WTC11 (cell line): ENCODE measurements around the gene LRRC3C. TPM values are rescaled to one million over a fixed set of nuclear protein-coding genes. Genes with fewer than 3 reads are reported as not detected.

ENCODE experiments used
- ATAC-seq: fragments of 200-7000 bp; cut with Tn5 transposase; 2 replicates; pipeline ENCODE4 v1.10.0; 2021; ENCODE audit warnings: mild to moderate bottlenecking, moderate library complexity
- CTCF ChIA-PET: fragments of 300-600 bp; sonication (Branson Sonifier 250); formaldehyde crosslinking; loops from one replicate; lab custom pipeline; 2021; ENCODE audit warnings: antibody characterized with exemption; lab: Charles Lee
- POLR2A ChIA-PET: fragments of 350-600 bp; sonication (Branson Sonifier 250); formaldehyde crosslinking; loops from one replicate; lab custom pipeline; 2021; ENCODE audit warnings: antibody characterized with exemption; lab: Charles Lee
- DNase-seq: peaks from one replicate; pipeline ENCODE4 v3.0.0; 2021; ENCODE audit warnings: low spot score
- H3K27ac Mint-ChIP-seq: 2 replicates; pipeline ENCODE4 v1.8.0; 2021; ENCODE audit warnings: mixed read lengths
- H3K27me3 Mint-ChIP-seq: 2 replicates; pipeline ENCODE4 v1.8.0; 2021; ENCODE audit warnings: low read depth, mild to moderate bottlenecking, moderate library complexity, mixed read lengths
- H3K36me3 Mint-ChIP-seq: 2 replicates; pipeline ENCODE4 v1.8.0; 2021; ENCODE audit warnings: mixed read lengths
- H3K4me1 Mint-ChIP-seq: 2 replicates; pipeline ENCODE4 v1.8.0; 2022; ENCODE audit warnings: mixed read lengths
- H3K4me3 Mint-ChIP-seq: 2 replicates; pipeline ENCODE4 v1.8.0; 2021; ENCODE audit warnings: mild to moderate bottlenecking, moderate library complexity, mixed read lengths
- H3K9me3 Mint-ChIP-seq: 2 replicates; pipeline ENCODE4 v1.8.0; 2021; ENCODE audit warnings: mixed read lengths
- ATF2 ChIP-seq: sonication (generic); formaldehyde crosslinking; IDR thresholded peaks from 2 replicates; pipeline ENCODE4 v1.8.1; 2022; ENCODE audit warnings: low read depth, missing genetic modification reagents, borderline replicate concordance
- ATF3 ChIP-seq: sonication (generic); formaldehyde crosslinking; conservative IDR thresholded peaks from 2 replicates; pipeline ENCODE4 v1.8.1; 2022; ENCODE audit warnings: mild to moderate bottlenecking, missing genetic modification reagents
- ESRRA ChIP-seq: sonication (generic); formaldehyde crosslinking; IDR thresholded peaks from 2 replicates; pipeline ENCODE4 v1.8.1; 2022; ENCODE audit warnings: mild to moderate bottlenecking, missing genetic modification reagents, borderline replicate concordance
- ETV6 ChIP-seq: sonication (generic); formaldehyde crosslinking; IDR thresholded peaks from 2 replicates; pipeline ENCODE4 v1.8.1; 2022; ENCODE audit warnings: mild to moderate bottlenecking, missing genetic modification reagents
- FOXP1 ChIP-seq: sonication (generic); formaldehyde crosslinking; IDR thresholded peaks from 2 replicates; pipeline ENCODE4 v1.8.0; 2022; ENCODE audit warnings: missing genetic modification reagents, mild to moderate bottlenecking, moderate library complexity, borderline replicate concordance
- GRHL2 ChIP-seq: fragments of 250-450 bp; sonication (Bioruptor Pico); IDR thresholded peaks from 2 replicates; pipeline ENCODE4 v1.8.0; 2022; ENCODE audit warnings: mild to moderate bottlenecking, moderate library complexity; ENCODE audit not compliant: insufficient replicate concordance, severe bottlenecking
- GTF2I ChIP-seq: fragments of 250-450 bp; sonication (Bioruptor Pico); conservative IDR thresholded peaks from 2 replicates; pipeline ENCODE4 v1.4.0; 2021; ENCODE audit warnings: mild to moderate bottlenecking
- KAT7 ChIP-seq: sonication (generic); formaldehyde crosslinking; IDR thresholded peaks from 2 replicates; pipeline ENCODE4 v1.8.1; 2023; ENCODE audit warnings: missing genetic modification reagents, mild to moderate bottlenecking, borderline replicate concordance
- MYBL2 ChIP-seq: sonication (generic); formaldehyde crosslinking; IDR thresholded peaks from 2 replicates; pipeline ENCODE4 v1.8.1; 2023; ENCODE audit warnings: mild to moderate bottlenecking, moderate library complexity, missing genetic modification reagents
- NFATC4 ChIP-seq: fragments of 250-450 bp; sonication (Bioruptor Pico); IDR thresholded peaks from 2 replicates; pipeline ENCODE4 v1.9.0; 2021; ENCODE audit warnings: mild to moderate bottlenecking
- NFE2L1 ChIP-seq: sonication (generic); formaldehyde crosslinking; IDR thresholded peaks from 2 replicates; pipeline ENCODE4 v1.8.1; 2023; ENCODE audit warnings: missing genetic modification reagents
- NFYB ChIP-seq: sonication (generic); formaldehyde crosslinking; conservative IDR thresholded peaks from 2 replicates; pipeline ENCODE4 v1.8.0; 2022; ENCODE audit warnings: low read depth, missing genetic modification reagents
- NR2C2 ChIP-seq: sonication (generic); formaldehyde crosslinking; IDR thresholded peaks from 2 replicates; pipeline ENCODE4 v1.8.0; 2022; ENCODE audit warnings: mild to moderate bottlenecking, missing genetic modification reagents
- OVOL2 ChIP-seq: fragments of 250-450 bp; sonication (Bioruptor Pico); IDR thresholded peaks from 2 replicates; pipeline ENCODE4 v1.9.0; 2021; ENCODE audit warnings: mild to moderate bottlenecking, borderline replicate concordance
- PRRX2 ChIP-seq: fragments of 250-450 bp; sonication (Bioruptor Pico); IDR thresholded peaks from 2 replicates; pipeline ENCODE4 v1.8.0; 2021; ENCODE audit warnings: mild to moderate bottlenecking
- RELA ChIP-seq: sonication (generic); formaldehyde crosslinking; IDR thresholded peaks from 2 replicates; pipeline ENCODE4 v1.8.1; 2022; ENCODE audit warnings: missing genetic modification reagents, mild to moderate bottlenecking, borderline replicate concordance
- SOX15 ChIP-seq: fragments of 250-450 bp; sonication (Bioruptor Pico); IDR thresholded peaks from 2 replicates; pipeline ENCODE4 v1.9.0; 2021; ENCODE audit warnings: mild to moderate bottlenecking
- TCF7 ChIP-seq: sonication (generic); formaldehyde crosslinking; IDR thresholded peaks from 2 replicates; pipeline ENCODE4 v1.8.0; 2022; ENCODE audit warnings: mild to moderate bottlenecking, low read depth, missing genetic modification reagents, moderate library complexity
- TEAD4 ChIP-seq: sonication (generic); formaldehyde crosslinking; IDR thresholded peaks from 2 replicates; pipeline ENCODE4 v1.8.0; 2022; ENCODE audit warnings: mild to moderate bottlenecking, missing genetic modification reagents
- USF2 ChIP-seq: sonication (generic); formaldehyde crosslinking; IDR thresholded peaks from 2 replicates; pipeline ENCODE4 v1.8.1; 2023; ENCODE audit warnings: mild to moderate bottlenecking, missing genetic modification reagents, moderate library complexity
- ZNF317 ChIP-seq: sonication (generic); formaldehyde crosslinking; IDR thresholded peaks from 2 replicates; pipeline ENCODE4 v1.8.1; 2023; ENCODE audit warnings: low read depth, mild to moderate bottlenecking, moderate library complexity, missing genetic modification reagents, borderline replicate concordance
- ZNF416 ChIP-seq: fragments of 250-450 bp; sonication (Bioruptor Pico); IDR thresholded peaks from 2 replicates; pipeline ENCODE4 v1.9.0; 2021; ENCODE audit warnings: mild to moderate bottlenecking, inconsistent platforms
- ZNF423 ChIP-seq: fragments of 250-450 bp; sonication (Bioruptor Pico); IDR thresholded peaks from 2 replicates; pipeline ENCODE4 v2.1.2; 2022; ENCODE audit warnings: mild to moderate bottlenecking, moderate library complexity
- total RNA-seq: library from RNA; stranded (reverse); gene quantifications from 3 replicates; pipeline ENCODE4 v1.2.3, GENCODE V29; 2021
- TF ChIP-seq, protein P1 (sequence below): sonication (generic); formaldehyde crosslinking; IDR thresholded peaks from 2 replicates; pipeline ENCODE4 v1.8.1; 2023; ENCODE audit warnings: mild to moderate bottlenecking, missing genetic modification reagents
- TF ChIP-seq, protein P2 (sequence below): sonication (generic); formaldehyde crosslinking; IDR thresholded peaks from 2 replicates; pipeline ENCODE4 v1.8.1; 2022; ENCODE audit warnings: low read depth, mild to moderate bottlenecking, moderate library complexity, missing genetic modification reagents, borderline replicate concordance
- TF ChIP-seq, protein P3 (sequence below): sonication (generic); formaldehyde crosslinking; IDR thresholded peaks from 2 replicates; pipeline ENCODE4 v1.8.0; 2023; ENCODE audit warnings: missing genetic modification reagents, mild to moderate bottlenecking, borderline replicate concordance

LRRC3C gene
- total RNA-seq, 1 experiment from 2014 or later, result not detected

- Mint-ChIP-seq H3K4me1 (peaks cover 23% of the 10 kb centered on the region), H3K27ac (no peak overlapping the region)
Observed at GRCh38 chr17:39921323-39921722, 6.2 kb upstream of the LRRC3C start.

DNA sequence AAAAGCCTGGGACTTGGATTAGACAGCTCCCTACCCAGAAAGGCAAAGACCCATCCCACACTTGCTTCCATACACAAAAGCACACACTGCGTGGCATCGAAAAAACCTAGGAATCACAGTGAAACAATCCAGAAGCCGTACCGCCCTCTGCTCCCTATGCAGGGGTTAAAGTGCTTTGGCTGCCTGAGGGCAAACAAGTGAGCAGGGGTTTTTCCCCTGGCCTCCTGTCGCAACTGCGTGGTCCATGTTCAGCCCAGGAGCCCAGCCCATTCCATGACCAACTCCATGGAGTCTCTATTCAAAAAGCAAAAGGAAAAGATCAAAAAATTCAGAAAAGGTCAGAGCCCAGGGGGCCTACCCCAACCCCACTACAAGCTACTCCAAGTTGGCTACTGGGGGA, 5.5 kb upstream of the LRRC3C start:
- TF ChIP-seq ATF2 (CRISPR knock-in tag) (no peak), USF2 (no peak), NFYB (CRISPR knock-in tag) (no peak), ZNF416 (CRISPR knock-in tag) (no peak), MYBL2 (no peak), FOXP1 (CRISPR knock-in tag) (no peak), ZNF317 (no peak), ETV6 (CRISPR knock-in tag) (no peak), PRRX2 (no peak), NFATC4 (CRISPR knock-in tag) (no peak), SOX15 (CRISPR knock-in tag) (no peak), TCF7 (CRISPR knock-in tag) (no peak), GRHL2 (CRISPR knock-in tag) (no peak), GTF2I (no peak), NFE2L1 (CRISPR knock-in tag) (no peak), ESRRA (no peak)
- TF ChIP-seq, protein P1, sequence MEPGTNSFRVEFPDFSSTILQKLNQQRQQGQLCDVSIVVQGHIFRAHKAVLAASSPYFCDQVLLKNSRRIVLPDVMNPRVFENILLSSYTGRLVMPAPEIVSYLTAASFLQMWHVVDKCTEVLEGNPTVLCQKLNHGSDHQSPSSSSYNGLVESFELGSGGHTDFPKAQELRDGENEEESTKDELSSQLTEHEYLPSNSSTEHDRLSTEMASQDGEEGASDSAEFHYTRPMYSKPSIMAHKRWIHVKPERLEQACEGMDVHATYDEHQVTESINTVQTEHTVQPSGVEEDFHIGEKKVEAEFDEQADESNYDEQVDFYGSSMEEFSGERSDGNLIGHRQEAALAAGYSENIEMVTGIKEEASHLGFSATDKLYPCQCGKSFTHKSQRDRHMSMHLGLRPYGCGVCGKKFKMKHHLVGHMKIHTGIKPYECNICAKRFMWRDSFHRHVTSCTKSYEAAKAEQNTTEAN (CRISPR knock-in tag), result no peak
- CTCF ChIA-PET, result no interaction called here
- no peak overlapping the region for H3K27ac Mint-ChIP-seq
- peaks cover 20% of the 10 kb centered on the region for H3K36me3 Mint-ChIP-seq
- H3K9me3 Mint-ChIP-seq, result no peaks in the 10 kb centered on the region
- no peak overlapping the region for H3K4me3 Mint-ChIP-seq
- no peaks in the 10 kb centered on the region for H3K27me3 Mint-ChIP-seq
- DNase-seq (no peak), ATAC-seq (no peak)
- H3K4me1 Mint-ChIP-seq, result peaks cover 25% of the 10 kb centered on the region
- POLR2A ChIA-PET, result no interaction called here

More at GRCh38 chr17:39921323-39921722, 6.2 kb upstream of the LRRC3C start:
- ChIA-PET CTCF (no interaction called here), POLR2A (no interaction called here)
- TF ChIP-seq NR2C2 (CRISPR knock-in tag) (no peak), KAT7 (no peak), TEAD4 (CRISPR knock-in tag) (no peak), RELA (CRISPR knock-in tag) (no peak)
- ATAC-seq (no peak), DNase-seq (no peak)
- Mint-ChIP-seq H3K36me3 (peaks cover 20% of the 10 kb centered on the region), H3K27me3 (no peaks in the 10 kb centered on the region), H3K4me3 (no peak overlapping the region), H3K9me3 (no peaks in the 10 kb centered on the region)

- Mint-ChIP-seq H3K27ac (no peak overlapping the region), H3K36me3 (peaks cover 20% of the 10 kb centered on the region), H3K4me3 (no peak overlapping the region), H3K27me3 (peaks cover 4% of the 10 kb centered on the region; the same call in 1 of the 2 replicates), H3K9me3 (no peaks in the 10 kb centered on the region), H3K4me1 (peaks cover 28% of the 10 kb centered on the region)
- ChIA-PET CTCF (no interaction called here), POLR2A (no interaction called here)
- ATAC-seq (no peak), DNase-seq (no peak)
- no peak for TF ChIP-seq OVOL2 (CRISPR knock-in tag)
- TF ChIP-seq, protein P2, sequence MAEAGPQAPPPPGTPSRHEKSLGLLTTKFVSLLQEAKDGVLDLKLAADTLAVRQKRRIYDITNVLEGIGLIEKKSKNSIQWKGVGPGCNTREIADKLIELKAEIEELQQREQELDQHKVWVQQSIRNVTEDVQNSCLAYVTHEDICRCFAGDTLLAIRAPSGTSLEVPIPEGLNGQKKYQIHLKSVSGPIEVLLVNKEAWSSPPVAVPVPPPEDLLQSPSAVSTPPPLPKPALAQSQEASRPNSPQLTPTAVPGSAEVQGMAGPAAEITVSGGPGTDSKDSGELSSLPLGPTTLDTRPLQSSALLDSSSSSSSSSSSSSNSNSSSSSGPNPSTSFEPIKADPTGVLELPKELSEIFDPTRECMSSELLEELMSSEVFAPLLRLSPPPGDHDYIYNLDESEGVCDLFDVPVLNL (CRISPR knock-in tag), result no peak
- TF ChIP-seq, protein P3, sequence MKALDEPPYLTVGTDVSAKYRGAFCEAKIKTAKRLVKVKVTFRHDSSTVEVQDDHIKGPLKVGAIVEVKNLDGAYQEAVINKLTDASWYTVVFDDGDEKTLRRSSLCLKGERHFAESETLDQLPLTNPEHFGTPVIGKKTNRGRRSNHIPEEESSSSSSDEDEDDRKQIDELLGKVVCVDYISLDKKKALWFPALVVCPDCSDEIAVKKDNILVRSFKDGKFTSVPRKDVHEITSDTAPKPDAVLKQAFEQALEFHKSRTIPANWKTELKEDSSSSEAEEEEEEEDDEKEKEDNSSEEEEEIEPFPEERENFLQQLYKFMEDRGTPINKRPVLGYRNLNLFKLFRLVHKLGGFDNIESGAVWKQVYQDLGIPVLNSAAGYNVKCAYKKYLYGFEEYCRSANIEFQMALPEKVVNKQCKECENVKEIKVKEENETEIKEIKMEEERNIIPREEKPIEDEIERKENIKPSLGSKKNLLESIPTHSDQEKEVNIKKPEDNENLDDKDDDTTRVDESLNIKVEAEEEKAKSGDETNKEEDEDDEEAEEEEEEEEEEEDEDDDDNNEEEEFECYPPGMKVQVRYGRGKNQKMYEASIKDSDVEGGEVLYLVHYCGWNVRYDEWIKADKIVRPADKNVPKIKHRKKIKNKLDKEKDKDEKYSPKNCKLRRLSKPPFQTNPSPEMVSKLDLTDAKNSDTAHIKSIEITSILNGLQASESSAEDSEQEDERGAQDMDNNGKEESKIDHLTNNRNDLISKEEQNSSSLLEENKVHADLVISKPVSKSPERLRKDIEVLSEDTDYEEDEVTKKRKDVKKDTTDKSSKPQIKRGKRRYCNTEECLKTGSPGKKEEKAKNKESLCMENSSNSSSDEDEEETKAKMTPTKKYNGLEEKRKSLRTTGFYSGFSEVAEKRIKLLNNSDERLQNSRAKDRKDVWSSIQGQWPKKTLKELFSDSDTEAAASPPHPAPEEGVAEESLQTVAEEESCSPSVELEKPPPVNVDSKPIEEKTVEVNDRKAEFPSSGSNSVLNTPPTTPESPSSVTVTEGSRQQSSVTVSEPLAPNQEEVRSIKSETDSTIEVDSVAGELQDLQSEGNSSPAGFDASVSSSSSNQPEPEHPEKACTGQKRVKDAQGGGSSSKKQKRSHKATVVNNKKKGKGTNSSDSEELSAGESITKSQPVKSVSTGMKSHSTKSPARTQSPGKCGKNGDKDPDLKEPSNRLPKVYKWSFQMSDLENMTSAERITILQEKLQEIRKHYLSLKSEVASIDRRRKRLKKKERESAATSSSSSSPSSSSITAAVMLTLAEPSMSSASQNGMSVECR (CRISPR knock-in tag), result no peak
- TF ChIP-seq RELA (CRISPR knock-in tag), result no peak
- no peak for TF ChIP-seq FOXP1 (CRISPR knock-in tag)
- TF ChIP-seq ATF3 (CRISPR knock-in tag), result no peak
- no peak for TF ChIP-seq ZNF416 (CRISPR knock-in tag)
- TF ChIP-seq ZNF423 (CRISPR knock-in tag), result no peak
Observed at GRCh38 chr17:39923230-39923629, 4.3 kb upstream of the LRRC3C start.
